Mammary epithelial cell (primary cell): ENCODE data around the gene NCKAP5.

Experiments
- CTCF ChIP-seq, 2 donors: IDR thresholded peaks in 1 of 2; conservative IDR thresholded peaks in 1 of 2; 2 replicates each; pipeline ENCODE4 v1.5.1; 2011 to 2012; ENCODE audit warnings: inconsistent platforms in 2 of 2, low read length in 2 of 2, mild to moderate bottlenecking in 2 of 2, control low read depth in 1 of 2, low read depth in 1 of 2; ENCODE audit not compliant: insufficient read depth in 1 of 2; ENCODE audit errors: extremely low read depth in 1 of 2
- EZH2 ChIP-seq: IDR thresholded peaks from 2 replicates; pipeline ENCODE4 v1.6.1; 2012; ENCODE audit warnings: low read length, inconsistent platforms, borderline replicate concordance

- TF ChIP-seq CTCF (conservative IDR thresholded peaks at IDR 0.05 in 1 of 2, IDR thresholded peaks at IDR 0.05 in 1 of 2; ENCODE audit: extremely low read depth in 1 of 2, insufficient read depth in 1 of 2, low read depth in 1 of 2, low read length in 2 of 2), result no peak
- no peak for TF ChIP-seq EZH2
Observed at GRCh38 chr2:133458280-133458679, 110.0 kb downstream of the NCKAP5 start.
